ENCODE data around the gene SLC27A5. TPM values are rescaled to one million over a fixed set of nuclear protein-coding genes. Genes with fewer than 3 reads are reported as not detected.
"Not testable (repeated sequence)": the region's sequence is repeated elsewhere in the genome, so short reads cannot be mapped to it uniquely, and the experiment has no call there.

The SLC27A5 gene
- total and polyA plus RNA-seq, 12 donors: 2.2 to 7.9 (median 4.3) TPM

GRCh38 chr19:58484349-58484748 is 27.4 kb downstream of the SLC27A5 start:
- peak in 1 of 9 donors; percentile 6 for TF ChIP-seq CTCF (IDR thresholded peaks at IDR 0.05)
- DNase-seq; intact Hi-C loops (cut with DNase I); H3K27me3 ChIP-seq; H3K4me3 ChIP-seq; H3K9me3 ChIP-seq; ATAC-seq; H3K27ac ChIP-seq; H3K4me1 ChIP-seq: not testable (repeated sequence)
- H3K36me3 ChIP-seq: peaks cover 0 to 31% (median 8%) of the 10 kb centered on the region in 9 donors
- WGBS, 2 donors: 95 to 97% methylated on average over 5 of the region's 5 CpGs

GRCh38 chr19:58483776-58484175 is 28.0 kb downstream of the SLC27A5 start:
- Histone ChIP-seq H3K4me3 (no peak overlapping the region), H3K36me3 (peaks cover 0 to 37% (median 8%) of the 10 kb centered on the region in 9 donors), H3K27ac (no peak overlapping the region), H3K9me3 (no peaks in the 10 kb centered on the region), H3K4me1 (no peaks in the 10 kb centered on the region), H3K27me3 (no peaks in the 10 kb centered on the region)
- TF ChIP-seq CTCF (IDR thresholded peaks at IDR 0.05): no peak
- WGBS, 2 donors: 89 to 94% methylated on average over 2 of the region's 2 CpGs
- DNase-seq (no peak), ATAC-seq (no peak)
- intact Hi-C loops (cut with DNase I): no loop called here

GRCh38 chr19:58482372-58482771 is 29.4 kb downstream of the SLC27A5 start:
- no peak for TF ChIP-seq CTCF (IDR thresholded peaks at IDR 0.05)
- Histone ChIP-seq H3K36me3 (peaks cover 0 to 38% (median 8%) of the 10 kb centered on the region in 9 donors), H3K9me3 (no peaks in the 10 kb centered on the region), H3K27ac (no peak overlapping the region), H3K4me1 (peaks cover 0 to 2% (median 0%) of the 10 kb centered on the region in 9 donors), H3K27me3 (no peaks in the 10 kb centered on the region), H3K4me3 (no peak overlapping the region)
- 90 to 93% methylated on average over 7 of the region's 7 CpGs for WGBS, 2 donors
- intact Hi-C loops (cut with DNase I): no loop called here
- DNase-seq: no peak
- ATAC-seq: no peak

- H3K9me3 ChIP-seq: no peaks in the 10 kb centered on the region
- peaks cover 0 to 38% (median 8%) of the 10 kb centered on the region in 9 donors for H3K36me3 ChIP-seq
- no peak overlapping the region for H3K4me3 ChIP-seq
- TF ChIP-seq CTCF (IDR thresholded peaks at IDR 0.05): no peak
- no peak overlapping the region for H3K27ac ChIP-seq
- WGBS, 2 donors: 83 to 84% methylated on average over 2 of the region's 2 CpGs
- intact Hi-C loops (cut with DNase I): no loop called here
- H3K4me1 ChIP-seq: peaks cover 0 to 15% (median 9%) of the 10 kb centered on the region in 9 donors
- DNase-seq (no peak), ATAC-seq (no peak)
- H3K27me3 ChIP-seq: no peaks in the 10 kb centered on the region
Measured at GRCh38 chr19:58480831-58481230, 31.0 kb downstream of the SLC27A5 start.
